Thyroid gland (tissue), 4 donors: ENCODE data around the gene KLHL17. TPM values are rescaled to one million over a fixed set of nuclear protein-coding genes. Genes with fewer than 3 reads are reported as not detected.

Source experiments
- DNase-seq, 2 donors: peaks; one replicate each; pipeline ENCODE4 v3.0.0-alpha.2; 2019
- H3K27ac ChIP-seq, 3 donors: fragments of 200-600 bp; sonication (generic); 1 replicate in 2 of 3; 2 replicates in 1 of 3; pipeline ENCODE4 v1.5.1; 2016 to 2019; ENCODE audit warnings: mild to moderate bottlenecking in 1 of 3, moderate library complexity in 1 of 3
- H3K27me3 ChIP-seq: fragments of 200-600 bp; sonication (generic); one replicate; pipeline ENCODE4 v1.5.1; 2019
- H3K36me3 ChIP-seq, 2 donors: fragments of 200-600 bp; sonication (generic); one replicate each; pipeline ENCODE4 v1.5.1; 2016 to 2019
- H3K4me1 ChIP-seq, 2 donors: fragments of 200-600 bp; sonication (generic); one replicate each; pipeline ENCODE4 v1.5.1; 2017 to 2019
- H3K4me3 ChIP-seq, 3 donors: fragments of 200-600 bp; sonication (generic); replicated peaks in 1 of 3; 1 replicate in 2 of 3; 2 replicates in 1 of 3; pipeline ENCODE4 v1.5.1; 2016; ENCODE audit warnings: mild to moderate bottlenecking in 1 of 3
- H3K9me3 ChIP-seq: fragments of 200-600 bp; sonication (generic); one replicate; pipeline ENCODE4 v1.5.1; 2017
- CTCF ChIP-seq, 6 experiments: fragments of 200-600 bp in 3 of 6; fragments of 450-650 bp in 3 of 6; sonication (generic) in 3 of 6; IDR thresholded peaks; one replicate each; pipeline ENCODE4 v1.5.1; 2016 to 2019; ENCODE audit warnings: antibody characterized with exemption in 6 of 6, mild to moderate bottlenecking in 2 of 6, inconsistent platforms in 1 of 6, moderate library complexity in 1 of 6
- POLR2A ChIP-seq, 2 donors: fragments of 450-650 bp; IDR thresholded peaks; one replicate each; pipeline ENCODE4 v1.6.1; 2017; ENCODE audit warnings: antibody characterized with exemption in 2 of 2, mild to moderate bottlenecking in 2 of 2, moderate library complexity in 1 of 2
- WGBS, 2 donors: methylation state at CpG; one replicate each; pipeline ENCODE4 v1.1.5; 2017; 5-methylcytosine and 5-hydroxymethylcytosine counted together
- intact Hi-C: fragments of 100-400 bp; cut with DNase I; formaldehyde crosslinking; loops from one replicate; pipeline ENCODE4 v1.15.1; 2023
- total RNA-seq, 4 donors: library from RNA; depleted of rRNA; stranded (reverse); fragments of >200 nt; gene quantifications; one replicate each; pipeline ENCODE4 v1.2.3, GENCODE V29; 2016

KLHL17 gene
- total RNA-seq, 4 donors from 2014 or later: 3.4 to 10.9 (median 10.3) TPM

GRCh38 chr1:941015-941587 lies 19.3 kb upstream of the KLHL17 start:
- Histone ChIP-seq H3K9me3 (no peaks in the 10 kb centered on the region), H3K4me1 (peaks cover 13 to 50% of the 10 kb centered on the region in 2 donors), H3K27ac (peak overlapping the region in 1 of 3 donors; percentile 87), H3K4me3 (peak overlapping the region in 1 of 3 donors; percentile 35), H3K27me3 (peaks cover 12% of the 10 kb centered on the region), H3K36me3 (peaks cover 0 to 1% of the 10 kb centered on the region in 2 donors)
- intact Hi-C loops: no loop called here
- WGBS, 2 donors: 0% methylated on average over 2 of the region's 36 CpGs; no CpG with 5 or more reads in 1 of the 2 donors
- no peak for DNase-seq
- TF ChIP-seq POLR2A (IDR thresholded peaks at IDR 0.05) (no peak), CTCF (IDR thresholded peaks at IDR 0.05) (no peak)

- peaks cover 0 to 5% of the 10 kb centered on the region in 2 donors for H3K36me3 ChIP-seq
- intact Hi-C loops: no loop called here
- no peaks in the 10 kb centered on the region for H3K9me3 ChIP-seq
- H3K4me1 ChIP-seq: peaks cover 13 to 47% of the 10 kb centered on the region in 2 donors
- DNase-seq: peak in 1 of 2 donors; percentile 47
- H3K27me3 ChIP-seq: peaks cover 12% of the 10 kb centered on the region
- 0% methylated on average over 1 of the region's 98 CpGs; no CpG with 5 or more reads in 1 of the 2 donors for WGBS, 2 donors
- peak overlapping the region in 1 of 3 donors; percentile 87 for H3K27ac ChIP-seq
- peak overlapping the region in 1 of 3 donors; percentile 35 for H3K4me3 ChIP-seq
- TF ChIP-seq POLR2A (IDR thresholded peaks at IDR 0.05) (no peak), CTCF (IDR thresholded peaks at IDR 0.05) (no peak)
Measured at GRCh38 chr1:941588-942383, 18.6 kb upstream of the KLHL17 start.

GRCh38 chr1:942411-942821 lies 18.0 kb upstream of the KLHL17 start:
- Histone ChIP-seq H3K9me3 (no peaks in the 10 kb centered on the region), H3K27me3 (peaks cover 12% of the 10 kb centered on the region), H3K36me3 (peaks cover 0 to 11% of the 10 kb centered on the region in 2 donors), H3K4me3 (peak overlapping the region in 1 of 3 donors; percentile 35), H3K27ac (peak overlapping the region in 1 of 3 donors; percentile 87), H3K4me1 (peaks cover 13 to 47% of the 10 kb centered on the region in 2 donors)
- TF ChIP-seq POLR2A (IDR thresholded peaks at IDR 0.05): no peak
- TF ChIP-seq CTCF (IDR thresholded peaks at IDR 0.05): no peak
- no peak for DNase-seq
- WGBS, 2 donors: 5% methylated on average over 4 of the region's 48 CpGs; no CpG with 5 or more reads in 1 of the 2 donors
- intact Hi-C loops: no loop called here

- intact Hi-C loops: no loop called here
- no peak for DNase-seq
- 4 to 23% methylated on average over 3 to 17 of the region's 27 CpGs for WGBS, 2 donors
- TF ChIP-seq CTCF (IDR thresholded peaks at IDR 0.05) (no peak), POLR2A (IDR thresholded peaks at IDR 0.05) (no peak)
- Histone ChIP-seq H3K36me3 (peaks cover 3 to 17% of the 10 kb centered on the region in 2 donors), H3K9me3 (no peaks in the 10 kb centered on the region), H3K4me1 (peaks cover 13 to 47% of the 10 kb centered on the region in 2 donors), H3K4me3 (peak overlapping the region in 1 of 3 donors; percentile 35), H3K27ac (peak overlapping the region in 1 of 3 donors; percentile 87), H3K27me3 (peaks cover 12% of the 10 kb centered on the region)
Measured at GRCh38 chr1:942864-943533, 17.4 kb upstream of the KLHL17 start.
